NCI-H748 treated with DMSO at 0.1 percent for 48 hours (cell line): ENCODE data around the gene GINS2.
A peak's percentile ranks its signal among the peaks of the same experiment; 100 is the strongest.

Experiments
- DNase-seq: peaks from one replicate; lab custom pipeline; 2025; lab: John Stamatoyannopoulos, UW

GINS2 gene

DNA sequence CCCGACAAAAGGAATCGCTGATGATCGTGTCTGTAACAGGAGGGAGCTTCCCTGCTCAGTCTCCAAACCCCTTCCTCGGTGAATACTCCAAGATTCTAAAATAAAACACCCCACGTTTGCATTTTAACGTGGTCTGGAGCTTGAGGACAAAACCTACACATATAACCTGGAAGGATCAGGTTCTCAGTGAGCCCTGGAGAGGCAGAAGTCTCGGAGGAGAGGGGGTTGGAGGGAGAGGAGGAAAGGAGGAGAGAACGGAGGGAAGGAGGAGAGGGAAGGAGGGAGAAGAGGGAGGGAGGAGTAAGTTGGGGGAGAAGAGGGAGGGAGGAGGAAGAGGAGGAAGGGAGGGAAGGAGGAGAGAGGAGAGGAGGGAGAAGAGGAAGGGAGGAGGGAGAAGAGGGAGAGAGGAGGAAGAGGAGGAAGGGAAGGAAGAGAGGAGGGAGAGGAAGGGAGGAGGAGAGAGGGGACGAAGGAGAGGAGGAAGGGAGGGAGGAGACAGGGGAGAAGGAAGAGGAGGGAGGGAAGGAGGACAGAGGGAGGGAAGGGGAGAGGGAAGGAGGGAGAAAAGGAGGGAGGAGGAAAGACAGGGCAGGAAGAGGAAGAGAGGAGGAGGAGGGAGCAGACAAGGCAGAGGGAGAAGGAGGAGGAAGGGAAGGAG, 27.4 kb upstream of the GINS2 start:
- no peak for DNase-seq

DNA sequence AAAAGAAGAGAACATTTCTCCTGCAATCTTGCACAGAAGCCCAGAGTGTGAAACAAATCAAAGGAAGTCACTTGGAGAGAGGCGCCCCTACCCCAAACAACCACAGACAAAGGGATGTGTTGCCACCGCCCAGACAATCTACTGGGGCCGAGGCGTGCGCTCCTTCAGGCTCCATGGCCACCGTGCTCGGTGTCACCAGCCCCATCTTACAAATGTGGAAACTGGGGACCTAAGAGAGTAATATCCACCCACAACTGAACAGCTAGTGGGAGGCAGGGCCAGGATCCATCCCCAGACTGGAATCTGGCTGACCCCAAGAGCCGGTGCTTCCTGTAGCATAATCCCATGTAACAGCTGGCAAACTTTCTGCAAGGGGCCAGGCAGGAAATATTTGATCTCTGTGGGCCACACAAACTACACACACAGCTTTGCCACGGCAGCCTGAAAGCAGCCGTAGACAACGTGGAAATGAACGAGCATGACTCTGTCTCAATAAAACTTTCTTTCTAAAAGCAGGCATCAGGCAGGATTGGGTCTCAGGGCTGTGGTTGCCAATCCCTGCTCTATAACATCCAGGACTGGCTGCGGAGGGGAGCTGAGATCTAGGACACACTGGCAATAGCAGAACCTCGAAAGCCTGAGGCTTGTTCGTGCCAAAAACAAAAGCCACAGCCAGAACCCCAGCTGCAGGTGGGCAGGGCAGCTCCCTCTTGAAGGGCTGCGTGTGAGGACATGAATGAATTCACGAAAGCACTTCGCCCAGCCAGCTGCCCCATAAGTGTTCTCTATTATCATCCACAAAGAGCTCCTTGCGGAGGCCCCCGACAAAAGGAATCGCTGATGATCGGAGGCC, 26.6 kb upstream of the GINS2 start:
- DNase-seq, result peak; percentile 69

DNA sequence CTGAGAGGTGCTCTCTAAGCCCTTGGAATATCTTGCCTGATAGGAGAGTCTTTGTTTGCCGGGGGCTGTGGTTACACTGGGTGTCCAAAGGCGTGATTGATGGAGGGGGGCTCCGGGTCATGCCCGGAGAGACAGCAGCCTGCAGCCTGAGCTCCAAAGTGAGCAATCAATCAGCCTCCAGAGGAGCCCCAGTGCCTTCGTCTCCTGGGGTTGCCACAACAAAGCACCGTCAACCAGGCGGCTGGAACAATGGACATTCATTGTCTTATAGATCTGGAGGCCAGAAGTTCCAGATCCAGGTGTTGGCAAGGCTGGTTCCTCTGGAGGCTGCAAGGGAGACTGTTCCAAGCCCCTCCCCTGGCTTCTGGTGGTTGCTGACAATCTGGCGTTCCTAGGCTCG, 24.0 kb upstream of the GINS2 start:
- no peak for DNase-seq

DNA sequence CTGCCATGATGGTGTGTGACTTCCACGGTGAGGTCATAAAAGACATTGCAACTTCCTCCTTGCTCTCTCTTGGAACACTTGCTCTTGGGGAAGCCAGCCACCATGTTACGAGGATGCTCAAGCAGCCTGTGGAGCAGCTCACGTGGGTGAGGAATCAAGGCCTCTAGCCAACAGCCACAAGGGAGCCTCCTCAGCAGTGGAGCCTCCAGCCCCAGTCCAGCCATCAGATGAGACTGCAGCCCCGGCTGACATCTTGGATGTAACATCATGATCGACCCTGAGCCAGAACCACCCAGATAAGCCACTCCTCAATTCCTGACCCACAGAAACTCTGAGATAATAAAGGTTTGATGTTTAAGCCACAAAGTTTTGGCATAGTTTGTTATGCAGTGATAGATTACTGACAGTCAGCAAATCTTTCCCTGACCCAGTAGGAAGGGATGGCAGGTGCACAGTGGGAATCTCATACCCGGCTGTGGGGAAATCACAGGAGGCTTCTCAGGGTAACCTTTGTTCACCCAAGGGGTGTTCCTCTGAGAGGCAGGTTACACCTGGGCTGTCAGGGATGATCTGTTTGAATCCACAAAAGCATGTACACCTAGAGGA, 23.3 kb upstream of the GINS2 start:
- DNase-seq, result no peak

DNA sequence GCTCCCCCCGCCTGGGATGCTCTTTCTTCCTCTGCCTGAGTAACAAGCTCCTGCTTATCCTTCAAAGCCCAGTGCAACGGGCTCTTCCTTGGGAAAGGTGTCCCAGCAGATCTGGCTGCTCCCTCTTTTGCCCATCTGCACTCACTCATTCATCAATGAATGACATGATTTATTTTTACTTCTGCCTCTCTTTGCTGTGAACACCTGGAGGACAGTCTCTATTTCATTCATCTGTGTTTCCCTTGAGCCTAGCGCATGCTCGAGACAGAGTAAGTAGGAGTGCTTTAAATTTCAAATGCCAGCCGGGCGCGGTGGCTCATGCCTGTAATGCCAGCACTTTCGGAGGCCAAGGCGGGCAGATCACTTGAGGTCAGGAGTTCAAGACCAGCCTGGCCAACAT, 22.0 kb upstream of the GINS2 start:
- no peak for DNase-seq

DNA sequence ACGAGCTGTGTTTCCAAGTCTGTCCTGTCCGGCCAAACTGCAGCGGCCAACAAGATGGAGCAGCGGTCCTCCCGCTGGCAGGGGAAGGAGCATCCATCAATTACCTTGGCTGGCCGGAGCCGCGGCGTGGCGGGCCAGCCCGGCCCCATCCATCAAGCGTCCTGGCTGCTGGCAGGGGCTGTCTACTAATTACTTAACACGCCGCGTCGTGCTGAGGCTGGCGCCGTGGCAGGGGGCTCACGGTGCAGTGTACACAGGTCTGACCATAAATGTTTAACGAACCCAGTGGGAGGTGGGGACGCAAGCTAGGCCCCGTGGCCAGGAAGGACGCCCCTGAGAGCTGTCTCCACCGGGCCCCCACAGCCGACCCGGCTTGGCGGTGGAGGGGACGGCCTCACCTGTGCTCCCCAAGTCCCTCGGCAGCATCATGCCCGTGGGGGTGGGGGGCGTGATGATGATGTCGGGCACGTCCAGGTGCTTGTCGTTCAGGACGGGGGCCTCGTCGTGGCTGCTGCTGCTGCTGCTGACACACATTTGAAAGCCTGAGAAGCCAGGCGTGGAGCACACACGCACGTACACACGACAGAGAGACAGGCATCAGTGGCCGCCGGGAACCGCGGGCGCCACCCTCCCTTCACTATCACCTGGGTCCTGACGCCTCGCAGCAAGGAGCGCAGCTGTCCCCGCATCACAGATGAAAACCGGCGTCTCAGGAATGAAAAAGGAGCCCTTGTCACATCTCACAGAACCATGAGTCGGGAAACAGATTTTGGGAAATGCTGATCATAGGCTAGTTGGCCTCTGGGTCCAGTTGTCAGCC, 21.2 kb upstream of the GINS2 start:
- DNase-seq, result peak; percentile 50

DNA sequence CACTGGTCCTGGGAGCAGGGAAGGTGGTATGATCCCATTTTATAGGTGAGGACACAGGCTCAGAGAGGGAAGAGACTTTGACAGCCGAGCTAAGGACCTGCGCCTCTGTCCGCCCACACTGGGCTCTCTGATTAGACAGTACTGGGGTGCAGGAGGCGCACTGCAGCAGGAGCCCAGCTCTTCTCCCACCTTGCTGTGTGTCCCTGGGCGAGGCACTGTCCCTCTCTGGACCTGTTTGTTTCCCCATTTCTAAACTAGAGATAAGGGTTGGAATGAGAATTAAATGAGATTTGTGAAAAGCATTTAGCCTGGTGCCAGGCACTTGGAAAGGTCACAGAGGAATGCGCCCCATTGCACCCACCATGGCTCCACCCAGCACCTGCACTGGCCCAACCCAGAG, 19.6 kb upstream of the GINS2 start:
- no peak for DNase-seq

DNA sequence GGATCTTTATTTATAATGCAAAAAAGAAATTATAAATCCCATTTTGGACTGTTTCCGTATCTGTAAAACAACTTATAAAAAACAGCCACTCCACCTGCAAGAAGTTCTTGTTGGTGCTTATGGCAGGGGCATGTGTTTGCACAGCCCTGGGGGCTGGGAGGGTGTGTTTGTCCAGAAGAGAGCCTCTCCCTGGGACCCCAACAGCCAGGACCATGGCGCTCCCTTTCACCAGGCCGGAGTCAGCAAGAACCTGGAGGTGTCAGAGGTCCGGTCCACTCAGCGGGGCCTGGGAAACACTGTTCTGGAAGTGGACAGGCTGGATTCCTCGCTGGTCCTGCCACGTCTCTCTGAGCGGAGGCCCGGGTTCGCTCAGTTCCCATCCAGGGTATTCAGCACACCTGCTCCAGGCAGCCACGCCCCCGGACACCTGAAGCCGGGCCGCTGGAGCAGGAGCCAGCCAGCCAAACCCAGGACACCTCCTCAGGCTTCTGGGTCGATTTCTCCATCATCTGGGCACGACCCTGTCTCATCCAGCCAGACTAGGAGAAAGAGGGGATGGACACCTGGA, 18.9 kb upstream of the GINS2 start:
- no peak for DNase-seq

DNA sequence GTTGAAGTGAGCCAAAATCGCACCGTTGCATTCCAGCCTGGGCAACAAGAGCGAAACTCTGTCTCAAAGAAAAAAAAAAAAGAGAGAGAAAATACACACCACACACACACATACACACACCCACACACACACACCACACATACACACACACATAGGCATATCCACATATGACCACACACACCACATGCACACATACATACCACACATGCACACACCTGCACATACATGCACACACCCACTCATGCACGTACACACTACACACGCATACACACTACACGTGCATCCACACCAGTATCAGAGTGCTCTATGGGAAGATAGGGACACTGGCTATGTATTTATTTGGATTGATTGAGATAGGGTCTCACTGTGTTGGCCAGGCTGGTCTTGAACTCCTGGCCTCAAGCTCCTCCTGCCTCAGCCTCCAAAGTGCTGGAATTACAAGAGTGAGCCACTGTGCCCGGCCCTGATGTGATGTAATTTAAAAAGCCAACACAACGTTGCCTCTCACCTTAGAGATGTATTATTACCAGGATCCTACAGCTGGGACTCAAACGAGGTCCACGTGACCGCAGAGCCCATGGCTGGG, 17.8 kb upstream of the GINS2 start:
- no peak for DNase-seq

DNA sequence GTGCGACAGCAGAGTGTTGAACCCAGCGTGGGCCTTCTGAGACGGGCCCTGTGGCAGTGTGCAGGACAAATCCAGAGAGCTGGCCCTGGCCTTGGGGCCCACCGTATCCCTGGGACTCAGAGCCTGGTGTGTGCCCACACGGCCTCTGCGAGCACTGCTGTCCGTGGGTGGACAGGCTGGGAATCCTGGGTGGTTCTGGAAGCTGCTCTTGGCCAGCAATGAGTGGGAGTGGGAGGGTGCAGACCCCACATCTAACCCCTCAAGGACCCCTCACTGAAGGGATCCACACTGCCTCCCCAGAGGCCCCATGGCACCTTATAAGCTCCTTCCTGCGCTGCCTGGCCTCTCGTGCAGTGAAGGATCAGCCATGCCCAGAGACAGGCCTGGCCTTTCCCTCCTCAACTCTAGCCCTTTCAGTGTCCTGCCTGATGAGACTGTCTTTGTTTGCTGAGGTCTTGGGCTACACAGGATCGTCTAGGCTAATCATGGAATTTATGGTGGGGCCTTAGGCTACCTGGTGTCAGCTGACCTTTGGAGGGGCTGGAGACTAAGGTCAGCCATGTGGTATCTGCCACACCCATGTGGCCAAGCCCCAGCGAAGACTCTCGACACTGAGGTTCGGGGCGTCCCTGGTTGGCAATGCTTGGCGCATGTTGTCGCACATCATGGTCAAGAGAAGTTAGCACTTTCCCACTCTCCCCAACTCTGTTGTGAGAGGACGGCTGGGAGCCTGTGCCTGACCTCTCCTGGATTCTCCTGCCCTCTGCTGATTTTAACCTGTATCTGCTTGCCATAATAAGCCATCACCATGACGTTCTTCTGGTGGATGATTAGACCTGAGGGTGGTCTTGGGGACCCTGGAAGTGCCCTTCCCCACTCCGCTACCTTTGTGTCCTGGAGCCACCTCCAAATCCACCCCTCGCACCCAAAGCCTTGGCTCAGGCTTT, 16.4 kb upstream of the GINS2 start:
- no peak for DNase-seq

DNA sequence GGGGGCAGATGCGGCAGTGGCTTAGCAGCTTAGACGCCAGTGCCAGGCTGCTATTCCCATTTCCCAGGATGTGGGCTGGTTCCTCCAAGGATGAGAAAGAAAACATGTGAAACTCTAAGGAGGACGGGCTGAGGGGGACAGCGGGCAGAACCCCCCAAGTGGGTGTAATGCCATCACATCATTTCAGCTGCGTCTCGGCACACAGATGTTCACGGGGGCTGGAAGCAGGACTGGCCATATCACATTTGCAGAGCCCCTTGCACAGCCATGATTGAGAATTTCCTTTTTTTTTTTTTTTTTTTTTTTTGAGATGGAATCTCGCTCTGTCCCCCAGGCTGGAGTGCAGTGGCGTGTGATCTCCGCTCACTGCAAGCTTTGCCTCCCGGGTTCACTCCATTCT, 15.3 kb upstream of the GINS2 start:
- DNase-seq, result no peak

DNA sequence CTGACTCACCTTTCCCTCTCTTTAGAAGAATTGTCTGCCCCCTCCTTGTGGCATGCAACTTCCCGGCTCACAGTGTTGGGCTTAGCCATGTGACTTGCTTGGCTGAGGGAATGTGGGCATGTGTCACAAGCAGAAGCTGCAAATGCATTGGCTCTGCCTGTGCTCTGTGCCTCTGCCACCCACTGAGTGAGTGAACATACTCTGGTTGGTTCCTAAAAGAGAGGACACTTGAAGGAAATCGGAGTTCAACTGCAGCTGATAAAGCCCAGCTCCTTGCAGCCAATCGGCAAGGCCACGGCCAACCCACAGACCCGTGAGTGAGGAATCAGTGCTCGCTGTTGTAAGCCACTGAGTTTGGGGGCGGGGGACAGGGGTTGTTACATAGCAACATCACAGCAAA, 10.9 kb upstream of the GINS2 start:
- DNase-seq, result no peak

DNA sequence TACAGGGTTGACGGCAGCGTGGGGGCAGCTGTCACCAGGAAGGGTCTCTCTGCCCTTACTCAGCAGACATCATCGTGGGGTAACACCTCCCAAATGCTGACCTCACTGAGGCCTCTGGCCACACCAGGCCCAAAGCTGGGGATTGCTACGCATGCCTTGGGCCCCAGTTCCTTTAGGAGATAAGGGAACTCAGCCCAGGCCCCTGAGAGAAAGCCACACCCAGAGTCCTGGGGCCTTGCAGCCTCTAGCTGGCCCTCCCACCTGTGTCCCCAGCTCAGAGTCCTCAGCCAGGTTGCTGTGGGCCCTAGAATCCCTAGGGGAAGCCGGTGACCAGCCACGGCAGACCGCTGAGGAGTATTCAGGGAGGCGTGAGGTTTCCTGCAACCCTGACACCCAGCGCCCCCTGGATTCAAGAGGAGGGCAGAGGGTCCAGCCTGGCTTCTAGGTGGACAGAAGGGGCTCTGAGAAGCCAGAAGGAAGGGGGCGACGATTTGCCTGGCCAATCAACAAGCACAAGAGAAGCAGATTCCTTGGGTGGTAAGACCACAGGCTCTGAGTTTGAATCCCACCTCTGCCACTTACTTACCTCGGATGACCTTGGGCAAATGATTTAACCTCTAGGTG, 10.3 kb upstream of the GINS2 start:
- no peak for DNase-seq

DNA sequence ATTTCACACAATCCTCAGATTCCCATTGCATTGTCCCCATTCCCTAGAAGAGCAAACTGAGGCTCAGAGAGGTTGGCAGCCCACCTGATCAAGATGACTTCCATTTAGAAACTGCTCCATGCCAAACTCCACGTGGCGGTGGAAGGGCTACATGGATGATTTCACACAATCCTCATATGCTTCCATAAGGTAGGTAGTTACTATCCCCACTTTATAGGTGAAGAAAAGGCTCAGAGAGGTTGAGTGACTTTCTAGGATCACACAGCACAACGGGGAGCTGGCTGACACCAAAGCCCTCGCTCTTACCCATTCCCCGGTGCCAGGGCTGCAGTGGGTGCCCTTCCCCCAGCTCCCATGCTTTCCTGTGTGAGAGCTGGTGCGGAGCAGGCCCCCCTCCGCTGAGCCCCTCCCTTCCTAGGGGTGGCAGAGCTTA, 9.7 kb upstream of the GINS2 start:
- no peak for DNase-seq

DNA sequence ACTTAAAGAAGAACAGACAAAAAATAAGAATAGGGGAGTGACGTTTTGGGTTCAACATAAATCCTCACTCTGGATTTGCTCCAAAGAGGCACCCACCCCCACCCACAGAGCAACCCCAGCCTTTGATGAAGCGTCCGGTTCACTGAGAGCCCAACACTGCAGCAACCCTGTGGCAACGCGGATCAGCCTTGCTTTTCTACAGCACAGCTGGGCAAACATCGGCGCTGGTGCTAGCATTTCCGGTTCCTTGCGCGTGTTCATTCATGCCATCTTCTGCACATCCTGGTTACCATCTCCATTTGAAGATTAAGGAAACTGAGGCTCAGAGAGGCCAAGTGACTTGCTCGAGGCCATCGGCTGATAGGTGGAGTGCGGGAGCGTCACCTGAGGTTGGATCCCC, 8.7 kb upstream of the GINS2 start:
- no peak for DNase-seq

DNA sequence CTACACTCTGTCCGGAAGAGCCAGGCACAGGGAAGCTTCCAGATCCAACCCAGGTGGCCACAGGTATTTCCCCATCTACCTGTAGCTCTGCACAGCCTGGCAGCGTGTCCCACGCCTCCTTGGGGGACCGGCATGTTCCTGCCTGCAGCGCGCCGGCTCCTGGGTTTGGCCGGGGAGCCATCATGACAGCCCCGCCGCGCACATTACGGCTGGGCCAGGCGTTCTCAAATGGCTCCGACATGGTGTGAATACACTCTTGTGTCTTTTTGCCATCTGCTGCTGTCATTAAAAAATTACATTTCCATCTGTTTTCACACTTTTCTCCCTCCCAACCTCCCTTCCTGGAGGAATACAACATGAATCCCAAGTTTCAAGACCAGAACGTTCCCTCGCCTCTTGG, 8.0 kb upstream of the GINS2 start:
- no peak for DNase-seq

DNA sequence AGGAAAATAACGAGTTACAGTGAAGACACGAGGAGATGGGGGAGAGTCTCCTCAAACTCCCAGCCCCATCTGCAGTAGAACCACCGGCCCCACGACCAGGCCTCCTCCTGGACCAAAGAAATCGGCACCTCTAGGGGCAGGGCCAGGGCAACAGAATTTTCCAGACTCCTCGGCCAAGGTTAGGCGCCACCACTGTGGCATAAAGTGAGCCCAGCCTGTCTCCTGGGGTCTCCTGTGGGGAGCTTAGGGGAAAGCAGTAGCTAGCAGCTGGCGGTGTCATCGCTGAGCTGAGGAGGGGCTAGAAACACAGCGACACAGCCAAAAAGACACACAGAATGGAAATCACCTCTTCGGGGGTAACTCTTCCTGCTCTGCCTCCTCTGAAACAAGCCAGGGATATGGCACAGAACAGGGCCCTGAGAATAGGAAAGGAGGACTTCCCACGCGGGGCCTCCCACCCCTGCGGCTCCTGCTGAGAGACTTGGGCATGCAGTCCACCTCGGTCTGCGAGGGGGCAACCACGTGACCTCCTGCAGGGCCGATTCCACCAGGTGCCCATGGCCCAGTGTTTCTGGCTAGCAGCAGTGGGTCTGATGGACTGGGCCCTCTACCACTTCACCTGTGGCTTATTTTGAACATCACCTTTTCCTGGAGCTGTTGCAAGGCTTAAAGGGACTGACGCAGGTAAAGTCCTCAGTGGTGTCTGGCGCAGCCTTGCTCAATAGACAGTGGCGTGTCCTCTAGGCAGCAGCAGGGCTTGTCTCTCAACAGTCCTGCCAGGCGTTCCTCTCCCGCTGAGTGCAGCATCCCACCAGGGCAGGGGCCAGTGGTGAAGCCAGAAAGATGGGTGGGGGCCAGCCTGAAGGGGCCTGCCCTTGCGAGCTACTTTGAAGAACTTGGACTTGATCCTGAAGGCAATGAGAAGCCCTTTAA, 6.7 kb upstream of the GINS2 start:
- DNase-seq, result no peak

DNA sequence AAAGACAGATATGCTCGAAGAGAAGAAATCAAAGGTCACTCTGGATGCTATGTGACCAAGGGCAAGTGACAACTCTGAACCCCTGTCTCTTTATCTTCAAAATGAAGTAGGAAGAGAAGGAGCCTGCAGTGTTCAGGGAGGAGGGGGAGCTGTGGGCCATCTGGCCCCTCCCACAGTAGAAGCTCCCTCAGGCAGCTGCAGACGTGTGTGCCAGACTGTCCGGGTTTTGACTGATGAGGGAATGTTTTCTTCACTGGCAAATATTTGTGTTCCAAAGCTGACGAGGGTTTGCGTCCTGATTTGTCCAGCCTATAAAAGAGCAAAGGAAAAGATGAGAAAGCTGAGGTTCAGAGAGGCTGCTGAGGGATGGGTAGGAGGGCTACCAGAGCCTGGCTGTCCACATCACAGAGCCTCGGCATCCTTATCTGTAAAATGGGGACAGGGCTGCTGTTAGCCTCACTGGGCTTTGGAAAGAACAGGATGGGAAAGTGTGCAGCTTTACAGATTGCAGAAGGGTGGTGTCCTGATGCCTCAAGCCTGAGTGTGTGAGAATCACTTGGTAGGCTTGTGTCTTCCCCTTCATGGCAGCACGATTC, 1.8 kb upstream of the GINS2 start:
- DNase-seq, result no peak

DNA sequence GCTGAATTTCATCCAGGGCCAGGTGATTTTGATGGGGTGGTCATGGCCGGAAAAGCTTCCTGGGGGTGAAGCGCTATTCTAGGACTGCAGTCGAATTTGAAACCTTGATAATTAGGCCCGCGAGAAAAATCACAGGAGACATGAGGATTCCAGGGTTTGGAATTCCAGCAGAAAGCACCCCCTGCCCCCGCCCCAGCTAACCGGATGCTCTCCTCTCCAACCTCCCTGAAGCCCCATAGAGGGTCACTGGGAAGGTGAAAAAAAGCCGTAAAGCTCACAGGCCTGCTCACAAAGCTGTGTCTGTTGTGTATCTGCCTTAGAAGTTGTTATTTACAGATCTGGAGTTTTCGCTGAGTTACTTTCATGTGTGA, 1.2 kb upstream of the GINS2 start:
- DNase-seq, result no peak
